ENCODE data around the gene PEX13. TPM values are rescaled to one million over a fixed set of nuclear protein-coding genes. Genes with fewer than 3 reads are reported as not detected.

PEX13 gene
- total and polyA plus RNA-seq, 10 of the 15 experiments (the other 5 are each of a cell fraction or from before 2014, with no cell fraction given) = 2.6 to 27.6 (median 17.8) TPM

DNA sequence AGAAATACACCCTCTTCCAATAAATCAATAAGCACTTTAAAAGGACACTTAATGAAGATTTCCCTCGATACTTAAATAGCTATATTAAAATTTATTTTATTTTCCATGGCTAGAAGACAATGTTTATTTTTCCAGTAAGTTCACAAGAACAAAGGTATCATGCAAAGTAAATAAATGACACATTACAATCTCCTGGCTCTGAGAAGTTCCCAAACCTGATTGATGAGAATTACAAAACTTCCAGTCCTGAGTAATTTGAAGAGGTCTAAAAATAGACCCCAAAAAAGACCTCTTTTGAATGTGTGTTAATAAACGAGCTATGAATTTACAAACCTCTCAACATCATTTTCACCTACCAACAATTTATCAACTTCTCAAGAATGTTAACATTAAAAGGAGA, 1.5 kb upstream of the PEX13 start:
- 0% methylated on average over 2 of the region's 2 CpGs for WGBS (ENCODE audit: insufficient coverage, insufficient replicate concordance, low lambda C conversion rate, missing lambda C conversion rate)
- Histone ChIP-seq H3K27me3 (replicated peaks in 1 of 2; ENCODE audit: control insufficient read depth in 2 of 2, insufficient read depth in 2 of 2, low read length in 1 of 2) (no peaks in the 10 kb centered on the region), H3K9ac (ENCODE audit: control insufficient read depth, insufficient read depth, low read length) (peak overlapping the region; percentile 94), H4K20me1 (ENCODE audit: control insufficient read depth, insufficient read depth) (no peaks in the 10 kb centered on the region), H3K4me1 (ENCODE audit: control insufficient read depth, insufficient read depth, low read length) (peaks cover 5% of the 10 kb centered on the region; the same call in 1 of the 2 replicates), H3K27ac (ENCODE audit: control insufficient read depth, insufficient read depth) (peak overlapping the region; percentile 96; the same call in 1 of the 2 replicates), H3K36me3 (ENCODE audit: control insufficient read depth in 2 of 2, insufficient read depth in 2 of 2, low read length in 1 of 2) (peaks cover 0 to 2% of the 10 kb centered on the region in 2 experiments; a peak in 2 of 4 replicates), H3K9me3 (replicated peaks; ENCODE audit: control insufficient read depth, insufficient read depth, low read length) (peaks cover under 1% of the 10 kb centered on the region; the same call in 1 of the 3 replicates), H3K4me2 (ENCODE audit: control insufficient read depth, insufficient read depth) (peak overlapping the region; percentile 80), H3K79me2 (ENCODE audit: control insufficient read depth, insufficient read depth, low read length) (peaks cover 50% of the 10 kb centered on the region), H2AFZ (ENCODE audit: control insufficient read depth, low read depth, low read length) (no peak overlapping the region), H3K4me3 (peak overlapping the region; percentile 97)
- ChIA-PET POLR2A (interaction anchor here (0.5 kb wide), 1 partner anchor 592 kb away, joined by 9 read pairs; no protein-coding TSS in a partner anchor), SMC1A (ENCODE audit: uncharacterized antibody, unreplicated experiment) (interaction anchor here (0.5 to 1.2 kb wide), 6 partner anchors 10 to 219 kb away, joined by 3 to 5 read pairs (median 3); no protein-coding TSS in a partner anchor), RAD21 (ENCODE audit: unreplicated experiment) (no interaction called here), CTCF (interaction anchor here (0.8 to 2.5 kb wide), 4 partner anchors 16 to 211 kb away, joined by 3 to 9 read pairs (median 4); no protein-coding TSS in a partner anchor)
- ATAC-seq = no peak
- in situ Hi-C loops (cut with MboI) = no loop called here
- TF ChIP-seq TCF7 (IDR thresholded peaks at IDR 0.05; ENCODE audit: borderline replicate concordance) (no peak), RAD51 (IDR thresholded peaks at IDR 0.05) (no peak), MYC (IDR thresholded peaks at IDR 0.05; ENCODE audit: insufficient read depth, insufficient read length, insufficient replicate concordance, low read length, severe bottlenecking) (no peak), MYB (IDR thresholded peaks at IDR 0.05; ENCODE audit: borderline replicate concordance, low read depth, low read length) (no peak), SMC3 (IDR thresholded peaks at IDR 0.05; ENCODE audit: borderline replicate concordance, low read length) (no peak), FOS (IDR thresholded peaks at IDR 0.05; ENCODE audit: borderline replicate concordance, extremely low read depth, insufficient read length) (no peak), POLR2AphosphoS5 (IDR thresholded peaks at IDR 0.05; ENCODE audit: low read length) (no peak), MTA2 (IDR thresholded peaks at IDR 0.05; ENCODE audit: low read depth) (no peak), YBX1 (IDR thresholded peaks at IDR 0.05) (no peak), CBX3 (IDR thresholded peaks at IDR 0.05; ENCODE audit: borderline replicate concordance, low read depth) (no peak), RELA (IDR thresholded peaks at IDR 0.05; ENCODE audit: borderline replicate concordance, partially characterized antibody) (no peak)
- TF ChIP-seq, protein P1, sequence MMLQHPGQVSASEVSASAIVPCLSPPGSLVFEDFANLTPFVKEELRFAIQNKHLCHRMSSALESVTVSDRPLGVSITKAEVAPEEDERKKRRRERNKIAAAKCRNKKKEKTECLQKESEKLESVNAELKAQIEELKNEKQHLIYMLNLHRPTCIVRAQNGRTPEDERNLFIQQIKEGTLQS (IDR thresholded peaks at IDR 0.05; ENCODE audit: borderline replicate concordance, extremely low read depth, low read depth, low read length) = no peak
- TF ChIP-seq, protein P2, sequence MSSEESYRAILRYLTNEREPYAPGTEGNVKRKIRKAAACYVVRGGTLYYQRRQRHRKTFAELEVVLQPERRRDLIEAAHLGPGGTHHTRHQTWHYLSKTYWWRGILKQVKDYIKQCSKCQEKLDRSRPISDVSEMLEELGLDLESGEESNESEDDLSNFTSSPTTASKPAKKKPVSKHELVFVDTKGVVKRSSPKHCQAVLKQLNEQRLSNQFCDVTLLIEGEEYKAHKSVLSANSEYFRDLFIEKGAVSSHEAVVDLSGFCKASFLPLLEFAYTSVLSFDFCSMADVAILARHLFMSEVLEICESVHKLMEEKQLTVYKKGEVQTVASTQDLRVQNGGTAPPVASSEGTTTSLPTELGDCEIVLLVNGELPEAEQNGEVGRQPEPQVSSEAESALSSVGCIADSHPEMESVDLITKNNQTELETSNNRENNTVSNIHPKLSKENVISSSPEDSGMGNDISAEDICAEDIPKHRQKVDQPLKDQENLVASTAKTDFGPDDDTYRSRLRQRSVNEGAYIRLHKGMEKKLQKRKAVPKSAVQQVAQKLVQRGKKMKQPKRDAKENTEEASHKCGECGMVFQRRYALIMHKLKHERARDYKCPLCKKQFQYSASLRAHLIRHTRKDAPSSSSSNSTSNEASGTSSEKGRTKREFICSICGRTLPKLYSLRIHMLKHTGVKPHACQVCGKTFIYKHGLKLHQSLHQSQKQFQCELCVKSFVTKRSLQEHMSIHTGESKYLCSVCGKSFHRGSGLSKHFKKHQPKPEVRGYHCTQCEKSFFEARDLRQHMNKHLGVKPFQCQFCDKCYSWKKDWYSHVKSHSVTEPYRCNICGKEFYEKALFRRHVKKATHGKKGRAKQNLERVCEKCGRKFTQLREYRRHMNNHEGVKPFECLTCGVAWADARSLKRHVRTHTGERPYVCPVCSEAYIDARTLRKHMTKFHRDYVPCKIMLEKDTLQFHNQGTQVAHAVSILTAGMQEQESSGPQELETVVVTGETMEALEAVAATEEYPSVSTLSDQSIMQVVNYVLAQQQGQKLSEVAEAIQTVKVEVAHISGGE (CRISPR knock-in tag; IDR thresholded peaks at IDR 0.05) = no peak
- TF ChIP-seq, protein P3, sequence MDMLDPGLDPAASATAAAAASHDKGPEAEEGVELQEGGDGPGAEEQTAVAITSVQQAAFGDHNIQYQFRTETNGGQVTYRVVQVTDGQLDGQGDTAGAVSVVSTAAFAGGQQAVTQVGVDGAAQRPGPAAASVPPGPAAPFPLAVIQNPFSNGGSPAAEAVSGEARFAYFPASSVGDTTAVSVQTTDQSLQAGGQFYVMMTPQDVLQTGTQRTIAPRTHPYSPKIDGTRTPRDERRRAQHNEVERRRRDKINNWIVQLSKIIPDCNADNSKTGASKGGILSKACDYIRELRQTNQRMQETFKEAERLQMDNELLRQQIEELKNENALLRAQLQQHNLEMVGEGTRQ (IDR thresholded peaks at IDR 0.05; ENCODE audit: borderline replicate concordance, low read depth, low read length) = no peak
- TF ChIP-seq, protein P4, sequence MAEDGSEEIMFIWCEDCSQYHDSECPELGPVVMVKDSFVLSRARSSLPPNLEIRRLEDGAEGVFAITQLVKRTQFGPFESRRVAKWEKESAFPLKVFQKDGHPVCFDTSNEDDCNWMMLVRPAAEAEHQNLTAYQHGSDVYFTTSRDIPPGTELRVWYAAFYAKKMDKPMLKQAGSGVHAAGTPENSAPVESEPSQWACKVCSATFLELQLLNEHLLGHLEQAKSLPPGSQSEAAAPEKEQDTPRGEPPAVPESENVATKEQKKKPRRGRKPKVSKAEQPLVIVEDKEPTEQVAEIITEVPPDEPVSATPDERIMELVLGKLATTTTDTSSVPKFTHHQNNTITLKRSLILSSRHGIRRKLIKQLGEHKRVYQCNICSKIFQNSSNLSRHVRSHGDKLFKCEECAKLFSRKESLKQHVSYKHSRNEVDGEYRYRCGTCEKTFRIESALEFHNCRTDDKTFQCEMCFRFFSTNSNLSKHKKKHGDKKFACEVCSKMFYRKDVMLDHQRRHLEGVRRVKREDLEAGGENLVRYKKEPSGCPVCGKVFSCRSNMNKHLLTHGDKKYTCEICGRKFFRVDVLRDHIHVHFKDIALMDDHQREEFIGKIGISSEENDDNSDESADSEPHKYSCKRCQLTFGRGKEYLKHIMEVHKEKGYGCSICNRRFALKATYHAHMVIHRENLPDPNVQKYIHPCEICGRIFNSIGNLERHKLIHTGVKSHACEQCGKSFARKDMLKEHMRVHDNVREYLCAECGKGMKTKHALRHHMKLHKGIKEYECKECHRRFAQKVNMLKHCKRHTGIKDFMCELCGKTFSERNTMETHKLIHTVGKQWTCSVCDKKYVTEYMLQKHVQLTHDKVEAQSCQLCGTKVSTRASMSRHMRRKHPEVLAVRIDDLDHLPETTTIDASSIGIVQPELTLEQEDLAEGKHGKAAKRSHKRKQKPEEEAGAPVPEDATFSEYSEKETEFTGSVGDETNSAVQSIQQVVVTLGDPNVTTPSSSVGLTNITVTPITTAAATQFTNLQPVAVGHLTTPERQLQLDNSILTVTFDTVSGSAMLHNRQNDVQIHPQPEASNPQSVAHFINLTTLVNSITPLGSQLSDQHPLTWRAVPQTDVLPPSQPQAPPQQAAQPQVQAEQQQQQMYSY (CRISPR knock-in tag; IDR thresholded peaks at IDR 0.05) = no peak
- no peak for FAIRE-seq
- DNase-seq (ENCODE audit: low read depth, low spot score) = no peak
- no TSS peak for BruUV-seq (replicated peaks)
- intact Hi-C loops (cut with micrococcal nuclease; ENCODE audit: unreplicated experiment) = loop anchor here (5.0 kb wide), 1 partner anchor 51 kb away; the partner anchor contains the start of gene SANBR

All from GM12878 (cell line).